MCF 10A (cell line): ENCODE measurements around the gene SCAMP1. TPM values are rescaled to one million over a fixed set of nuclear protein-coding genes. Genes with fewer than 3 reads are reported as not detected.

Source experiments
- BruUV-seq: library from RNA; stranded (reverse); fragments of 400-500 nt; replicated peaks from 2 replicates; lab custom pipeline; 2021; lab: Mats Ljungman, UMichigan
- CTCF ChIA-PET: fragments of 300-600 bp; sonication (Branson Sonifier 250); formaldehyde crosslinking; extraction: SDS; loops from one replicate; lab custom pipeline; 2021; ENCODE audit warnings: antibody characterized with exemption, inconsistent platforms; lab: Yijun Ruan, JAX
- POLR2A ChIA-PET: fragments of 300-600, 350-650 bp; sonication (Branson Sonifier 250); formaldehyde crosslinking; extraction: SDS; loops from one replicate; lab custom pipeline; 2020; ENCODE audit warnings: antibody characterized with exemption, inconsistent platforms; lab: Yijun Ruan, JAX
- DNase-seq: peaks from one replicate; pipeline ENCODE4 v3.0.0-alpha.2; 2018; ENCODE audit not compliant: unreplicated experiment
- H3K27ac Mint-ChIP-seq: one replicate; pipeline ENCODE4 v1.8.0; 2022; ENCODE audit warnings: mild to moderate bottlenecking, low read depth, mixed read lengths; ENCODE audit not compliant: unreplicated experiment
- H3K27me3 Mint-ChIP-seq: one replicate; pipeline ENCODE4 v1.8.0; 2022; ENCODE audit warnings: mixed read lengths; ENCODE audit not compliant: insufficient read depth, unreplicated experiment
- H3K36me3 Mint-ChIP-seq: one replicate; pipeline ENCODE4 v1.8.0; 2022; ENCODE audit warnings: mild to moderate bottlenecking, moderate library complexity, mixed read lengths; ENCODE audit not compliant: insufficient read depth, unreplicated experiment
- H3K4me1 Mint-ChIP-seq: one replicate; pipeline ENCODE4 v1.8.0; 2022; ENCODE audit warnings: mixed read lengths; ENCODE audit not compliant: insufficient read depth, unreplicated experiment
- H3K4me3 Mint-ChIP-seq: one replicate; pipeline ENCODE4 v1.8.0; 2022; ENCODE audit warnings: mild to moderate bottlenecking, moderate library complexity, mixed read lengths; ENCODE audit not compliant: unreplicated experiment
- H3K9me3 Mint-ChIP-seq: one replicate; pipeline ENCODE4 v1.8.0; 2022; ENCODE audit warnings: mixed read lengths; ENCODE audit not compliant: unreplicated experiment
- intact Hi-C: fragments of 100-400 bp; cut with micrococcal nuclease; formaldehyde crosslinking; loops from 2 replicates; pipeline ENCODE4 v1.14.1; 2022
- total RNA-seq: library from RNA; stranded (reverse); gene quantifications from 2 replicates; pipeline ENCODE4 v1.2.3, GENCODE V29; 2022
- TF ChIP-seq, protein P1 (sequence below): fragments of 200-600 bp; IDR thresholded peaks from one replicate; pipeline ENCODE4 v1.8.0; 2022; ENCODE audit warnings: antibody characterized with exemption, mild to moderate bottlenecking; ENCODE audit not compliant: unreplicated experiment

Gene SCAMP1
- total RNA-seq, 1 experiment from 2014 or later = 26.1 TPM

DNA sequence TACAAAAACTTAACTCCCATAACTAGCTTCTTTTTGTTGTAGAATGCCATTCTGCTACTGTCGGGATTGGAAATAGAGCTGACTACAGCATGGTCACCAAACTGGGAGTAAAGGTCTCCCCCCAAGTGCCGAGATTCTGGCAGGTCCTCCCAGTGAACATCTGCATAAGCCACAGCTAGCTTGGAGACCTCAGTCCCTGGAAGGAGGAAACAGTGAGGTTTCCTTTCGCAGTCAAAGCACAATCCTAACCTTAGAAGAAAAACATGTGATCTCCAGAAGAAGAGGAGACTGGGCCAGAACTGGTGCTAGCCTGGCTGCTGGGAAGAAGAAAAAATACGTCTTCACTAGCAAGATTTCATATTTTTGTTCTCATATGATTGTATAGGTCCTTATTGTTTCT, 127.4 kb downstream of the SCAMP1 start:
- CTCF ChIA-PET = interaction anchor here (0.5 kb wide), 1 partner anchor 158 kb away, joined by 3 read pairs; no protein-coding TSS in a partner anchor
- H3K4me3 Mint-ChIP-seq = no peak overlapping the region
- H3K27me3 Mint-ChIP-seq = no peaks in the 10 kb centered on the region
- no peak overlapping the region for H3K27ac Mint-ChIP-seq
- intact Hi-C loops = no loop called here
- POLR2A ChIA-PET = interaction anchor here (0.6 kb wide), 1 partner anchor 39 kb away, joined by 4 read pairs; no protein-coding TSS in a partner anchor
- H3K9me3 Mint-ChIP-seq = no peaks in the 10 kb centered on the region
- no peak for DNase-seq
- H3K36me3 Mint-ChIP-seq = peaks cover 52% of the 10 kb centered on the region
- BruUV-seq = no TSS peak
- peaks cover 21% of the 10 kb centered on the region for H3K4me1 Mint-ChIP-seq
- TF ChIP-seq, protein P1, sequence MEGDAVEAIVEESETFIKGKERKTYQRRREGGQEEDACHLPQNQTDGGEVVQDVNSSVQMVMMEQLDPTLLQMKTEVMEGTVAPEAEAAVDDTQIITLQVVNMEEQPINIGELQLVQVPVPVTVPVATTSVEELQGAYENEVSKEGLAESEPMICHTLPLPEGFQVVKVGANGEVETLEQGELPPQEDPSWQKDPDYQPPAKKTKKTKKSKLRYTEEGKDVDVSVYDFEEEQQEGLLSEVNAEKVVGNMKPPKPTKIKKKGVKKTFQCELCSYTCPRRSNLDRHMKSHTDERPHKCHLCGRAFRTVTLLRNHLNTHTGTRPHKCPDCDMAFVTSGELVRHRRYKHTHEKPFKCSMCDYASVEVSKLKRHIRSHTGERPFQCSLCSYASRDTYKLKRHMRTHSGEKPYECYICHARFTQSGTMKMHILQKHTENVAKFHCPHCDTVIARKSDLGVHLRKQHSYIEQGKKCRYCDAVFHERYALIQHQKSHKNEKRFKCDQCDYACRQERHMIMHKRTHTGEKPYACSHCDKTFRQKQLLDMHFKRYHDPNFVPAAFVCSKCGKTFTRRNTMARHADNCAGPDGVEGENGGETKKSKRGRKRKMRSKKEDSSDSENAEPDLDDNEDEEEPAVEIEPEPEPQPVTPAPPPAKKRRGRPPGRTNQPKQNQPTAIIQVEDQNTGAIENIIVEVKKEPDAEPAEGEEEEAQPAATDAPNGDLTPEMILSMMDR = no peak

DNA sequence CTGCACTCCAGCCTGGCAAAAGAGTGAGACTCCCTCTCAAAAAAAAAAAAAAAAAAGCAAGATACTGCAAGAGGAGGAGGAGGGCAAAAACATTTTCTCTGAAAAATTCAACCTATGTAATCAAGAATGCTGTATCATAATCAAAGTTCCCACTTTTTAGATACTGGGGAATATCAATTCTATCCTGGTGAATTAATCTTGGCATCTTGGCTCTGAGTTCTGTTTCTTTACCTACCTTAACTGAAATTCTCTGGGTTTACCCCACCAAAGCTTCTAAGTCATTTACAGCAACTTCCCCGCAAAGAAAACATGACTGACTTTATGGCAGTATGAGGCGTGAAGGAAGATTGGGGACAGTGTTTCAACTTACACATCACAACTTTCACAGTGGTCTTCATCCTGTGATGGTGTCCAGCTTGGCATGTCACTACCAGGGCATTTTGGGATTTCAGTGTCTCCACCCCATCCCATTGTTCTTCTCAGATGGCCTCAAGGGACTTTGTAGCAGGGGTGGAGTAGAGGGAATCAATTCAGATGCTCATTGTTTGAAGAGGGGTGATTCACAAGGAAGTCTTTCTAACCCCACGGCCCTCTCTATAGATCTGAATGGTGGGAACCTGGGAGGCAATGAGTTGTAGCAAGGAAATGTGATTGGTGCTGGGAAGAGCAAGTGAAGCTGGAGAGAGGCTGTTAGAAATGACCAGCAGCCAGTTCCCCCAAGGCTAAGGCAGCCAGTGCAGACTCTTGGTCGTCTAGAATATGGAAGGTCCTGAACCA, 130.5 kb downstream of the SCAMP1 start:
- intact Hi-C loops = no loop called here
- H3K27me3 Mint-ChIP-seq = no peaks in the 10 kb centered on the region
- ChIA-PET CTCF (interaction anchor here (0.5 to 1.2 kb wide), 4 partner anchors 16 to 427 kb away, joined by 3 to 5 read pairs (median 4); no protein-coding TSS in a partner anchor), POLR2A (interaction anchor here (0.6 kb wide), 2 partner anchors 13 to 145 kb away, joined by 3 read pairs; no protein-coding TSS in a partner anchor)
- peak overlapping the region; percentile 3 for H3K27ac Mint-ChIP-seq
- BruUV-seq = no TSS peak
- TF ChIP-seq, protein P1 = no peak
- DNase-seq = no peak
- peaks cover 7% of the 10 kb centered on the region for H3K4me1 Mint-ChIP-seq
- no peaks in the 10 kb centered on the region for H3K9me3 Mint-ChIP-seq
- H3K4me3 Mint-ChIP-seq = no peak overlapping the region
- H3K36me3 Mint-ChIP-seq = peaks cover 42% of the 10 kb centered on the region

- CTCF ChIA-PET = interaction anchor here (0.9 to 1.2 kb wide), 2 partner anchors 25 to 41 kb away, joined by 4 to 5 read pairs; no protein-coding TSS in a partner anchor
- Mint-ChIP-seq H3K36me3 (peaks cover 37% of the 10 kb centered on the region), H3K27me3 (no peaks in the 10 kb centered on the region), H3K27ac (no peak overlapping the region), H3K4me3 (no peak overlapping the region), H3K4me1 (peaks cover 21% of the 10 kb centered on the region), H3K9me3 (no peaks in the 10 kb centered on the region)
- no peak for DNase-seq
- POLR2A ChIA-PET = interaction anchor here (0.6 to 1.0 kb wide), 3 partner anchors 8 to 207 kb away, joined by 3 read pairs; partner anchors contain the start of gene SCAMP1
- TF ChIP-seq, protein P1 = no peak
- intact Hi-C loops = no loop called here
- no TSS peak for BruUV-seq
Observed at GRCh38 chr5:78492224-78492623, 131.8 kb downstream of the SCAMP1 start.

- Mint-ChIP-seq H3K4me1 (peaks cover 23% of the 10 kb centered on the region), H3K4me3 (no peak overlapping the region), H3K27me3 (no peaks in the 10 kb centered on the region), H3K36me3 (peaks cover 33% of the 10 kb centered on the region), H3K9me3 (no peaks in the 10 kb centered on the region), H3K27ac (no peak overlapping the region)
- no TSS peak for BruUV-seq
- intact Hi-C loops = no loop called here
- ChIA-PET POLR2A (interaction anchor here (0.8 to 1.0 kb wide), 2 partner anchors 132 to 207 kb away, joined by 3 read pairs; partner anchors contain the start of gene SCAMP1), CTCF (no interaction called here)
- DNase-seq = no peak
- TF ChIP-seq, protein P1 = no peak
Observed at GRCh38 chr5:78492650-78493049, 132.2 kb downstream of the SCAMP1 start.
